ENCODE measurements around the gene PBOV1.
A peak's percentile ranks its signal among the peaks of the same experiment; 100 is the strongest.

PBOV1 gene

GRCh38 chr6:138229072-138229471 lies 10.8 kb upstream of the PBOV1 start:
- H3K4me3 ChIP-seq (ENCODE audit: low read depth, low read length): no peak overlapping the region
- no peaks in the 10 kb centered on the region for H3K36me3 ChIP-seq (ENCODE audit: control insufficient read depth in 2 of 2, insufficient read depth in 1 of 2, low read length in 2 of 2)
- CTCF ChIA-PET: no interaction called here
- TF ChIP-seq ZNF302 (tag by site-specific recombination; IDR thresholded peaks at IDR 0.05; ENCODE audit: low read depth): no peak
- TF ChIP-seq ZFP37 (tag by site-specific recombination; IDR thresholded peaks at IDR 0.05): no peak
- no peak for TF ChIP-seq ZNF223 (tag by site-specific recombination; IDR thresholded peaks at IDR 0.05)
- TF ChIP-seq ZEB2 (tag by site-specific recombination; IDR thresholded peaks at IDR 0.05): no peak
- no peak for TF ChIP-seq ZNF571 (tag by site-specific recombination; IDR thresholded peaks at IDR 0.05)
- no peak for TF ChIP-seq TCF7L2 (IDR thresholded peaks at IDR 0.05; ENCODE audit: borderline replicate concordance, low read depth, low read length)
- TF ChIP-seq SCRT2 (tag by site-specific recombination; IDR thresholded peaks at IDR 0.05): peak; percentile 80
- peak; percentile 59; the same call in 1 of the 2 replicates for TF ChIP-seq SCRT1 (tag by site-specific recombination; IDR thresholded peaks at IDR 0.05; ENCODE audit: borderline replicate concordance)
- TF ChIP-seq ZNF248 (tag by site-specific recombination; IDR thresholded peaks at IDR 0.05): no peak
- TF ChIP-seq PRDM6 (tag by site-specific recombination; IDR thresholded peaks at IDR 0.05): 0 out of 2 replicates have a peak, but pooled peaks have one; percentile 16
- no peak for TF ChIP-seq ZNF169 (tag by site-specific recombination; IDR thresholded peaks at IDR 0.05)
- no peak for TF ChIP-seq INSM2 (tag by site-specific recombination; IDR thresholded peaks at IDR 0.05)
- no peaks in the 10 kb centered on the region for H3K9me3 ChIP-seq (ENCODE audit: control insufficient read depth, insufficient read depth, low read depth, low read length)
- H3K4me1 ChIP-seq (ENCODE audit: control insufficient read depth, insufficient read depth, low read length): peaks cover 15% of the 10 kb centered on the region
- POLR2A ChIA-PET: no interaction called here
- H3K27ac ChIP-seq (ENCODE audit: extremely low read depth, low read depth, low read length): no peak overlapping the region

GRCh38 chr6:138227316-138227781 lies 9.1 kb upstream of the PBOV1 start:
- ChIA-PET POLR2A (no interaction called here), CTCF (interaction anchor here (0.6 kb wide), 1 partner anchor 119 kb away, joined by 3 read pairs; no protein-coding TSS in a partner anchor)
- Histone ChIP-seq H3K4me3 (ENCODE audit: low read depth, low read length) (no peak overlapping the region), H3K36me3 (ENCODE audit: control insufficient read depth in 2 of 2, insufficient read depth in 1 of 2, low read length in 2 of 2) (no peaks in the 10 kb centered on the region), H3K27ac (ENCODE audit: extremely low read depth, low read depth, low read length) (no peak overlapping the region), H3K9me3 (ENCODE audit: control insufficient read depth, insufficient read depth, low read depth, low read length) (no peaks in the 10 kb centered on the region), H3K4me1 (ENCODE audit: control insufficient read depth, insufficient read depth, low read length) (peaks cover 15% of the 10 kb centered on the region)
- TF ChIP-seq ZNF10 (tag by site-specific recombination; IDR thresholded peaks at IDR 0.05): no peak
- TF ChIP-seq TRIM28 (IDR thresholded peaks at IDR 0.05; ENCODE audit: borderline replicate concordance, low read length): 0 out of 2 replicates have a peak, but pooled peaks have one; percentile 18

GRCh38 chr6:138226700-138227315 lies 8.5 kb upstream of the PBOV1 start:
- Histone ChIP-seq H3K36me3 (ENCODE audit: control insufficient read depth in 2 of 2, insufficient read depth in 1 of 2, low read length in 2 of 2) (no peaks in the 10 kb centered on the region), H3K4me1 (ENCODE audit: control insufficient read depth, insufficient read depth, low read length) (peaks cover 14% of the 10 kb centered on the region), H3K9me3 (ENCODE audit: control insufficient read depth, insufficient read depth, low read depth, low read length) (no peaks in the 10 kb centered on the region), H3K4me3 (ENCODE audit: low read depth, low read length) (no peak overlapping the region), H3K27ac (ENCODE audit: extremely low read depth, low read depth, low read length) (no peak overlapping the region)
- no peak for TF ChIP-seq ZNF670 (tag by site-specific recombination; IDR thresholded peaks at IDR 0.05; ENCODE audit: low read depth)
- TF ChIP-seq ZNF423 (tag by site-specific recombination; IDR thresholded peaks at IDR 0.05): no peak
- TF ChIP-seq ZIC2 (tag by site-specific recombination; IDR thresholded peaks at IDR 0.05): no peak
- TF ChIP-seq ZNF596 (tag by site-specific recombination; IDR thresholded peaks at IDR 0.05): no peak
- TF ChIP-seq ZBTB11 (tag by site-specific recombination; conservative IDR thresholded peaks at IDR 0.05; ENCODE audit: low read depth): no peak
- TF ChIP-seq ZNF701 (tag by site-specific recombination; IDR thresholded peaks at IDR 0.05): no peak
- TF ChIP-seq ZNF561 (tag by site-specific recombination; IDR thresholded peaks at IDR 0.05; ENCODE audit: borderline replicate concordance): no peak
- ChIA-PET CTCF (interaction anchor here (0.6 to 0.9 kb wide), 3 partner anchors 118 to 282 kb away, joined by 3 to 4 read pairs (median 3); no protein-coding TSS in a partner anchor), POLR2A (no interaction called here)
